Common myeloid progenitor, CD34-positive (primary cell): Measurements from ENCODE around the gene GRIP2.

Source experiments
- CTCF ChIA-PET: fragments of 350-600 bp; sonication (Branson Sonifier 250); formaldehyde crosslinking; loops from one replicate; lab custom pipeline; 2021; ENCODE audit warnings: antibody characterized with exemption; lab: Charles Lee
- POLR2A ChIA-PET: fragments of 350-600 bp; sonication (Branson Sonifier 250); formaldehyde crosslinking; loops from one replicate; lab custom pipeline; 2021; ENCODE audit warnings: antibody characterized with exemption; lab: Charles Lee
- DNase-seq, 3 donors: peaks; one replicate each; pipeline versions ENCODE4 v3.0.0 to v3.0.0-alpha.2; 2013
- H3K27ac ChIP-seq, 2 experiments: 1 replicate in 1 of 2; 2 replicates in 1 of 2; pipeline ENCODE4 v1.7.0; 2013; ENCODE audit warnings: inconsistent platforms in 2 of 2, low read length in 2 of 2, mild to moderate bottlenecking in 2 of 2, low read depth in 1 of 2, moderate library complexity in 1 of 2; ENCODE audit not compliant: severe bottlenecking in 2 of 2, insufficient read depth in 1 of 2, poor library complexity in 1 of 2
- H3K27me3 ChIP-seq, 5 experiments: replicated peaks in 2 of 5; 1 replicate in 3 of 5; 2 replicates in 2 of 5; pipeline versions ENCODE4 v1.6.1 to v1.7.0; 2013; ENCODE audit warnings: low read length in 4 of 5, mild to moderate bottlenecking in 2 of 5, moderate library complexity in 2 of 5, inconsistent platforms in 1 of 5; ENCODE audit not compliant: insufficient read depth in 5 of 5, control insufficient read depth in 4 of 5
- H3K36me3 ChIP-seq, 4 experiments: 1 replicate in 2 of 4; 2 replicates in 2 of 4; pipeline versions ENCODE4 v1.6.1 to v1.7.0; 2013; ENCODE audit warnings: low read length in 3 of 4, control low read depth in 1 of 4, mild to moderate bottlenecking in 1 of 4; ENCODE audit not compliant: control insufficient read depth in 4 of 4, insufficient read depth in 4 of 4
- H3K4me1 ChIP-seq, 4 experiments: 1 replicate in 3 of 4; 2 replicates in 1 of 4; pipeline versions ENCODE4 v1.6.1 to v1.7.1; 2013; ENCODE audit warnings: low read length in 3 of 4, mild to moderate bottlenecking in 3 of 4, control low read depth in 1 of 4, inconsistent platforms in 1 of 4, moderate library complexity in 1 of 4; ENCODE audit not compliant: control insufficient read depth in 4 of 4, insufficient read depth in 4 of 4; ENCODE audit errors: control extremely low read depth in 1 of 4
- H3K4me3 ChIP-seq, 7 experiments: 1 replicate in 4 of 7; 2 replicates in 3 of 7; pipeline versions ENCODE4 v1.5.1 to v1.7.0; 2013; ENCODE audit warnings: mild to moderate bottlenecking in 7 of 7, low read length in 6 of 7, moderate library complexity in 6 of 7, inconsistent platforms in 2 of 7, low read depth in 2 of 7, control low read depth in 1 of 7; ENCODE audit not compliant: insufficient read depth in 4 of 7, control insufficient read depth in 1 of 7; ENCODE audit errors: extremely low read depth in 1 of 7
- H3K9me3 ChIP-seq, 5 experiments: 1 replicate in 4 of 5; 2 replicates in 1 of 5; pipeline versions ENCODE4 v1.6.1 to v1.7.1; 2013; ENCODE audit warnings: low read length in 4 of 5, mild to moderate bottlenecking in 2 of 5, inconsistent platforms in 1 of 5, low read depth in 1 of 5, moderate library complexity in 1 of 5; ENCODE audit not compliant: control insufficient read depth in 4 of 5, insufficient read depth in 2 of 5; ENCODE audit errors: control extremely low read depth in 1 of 5
- WGBS: methylation state at CpG from one replicate; pipeline ENCODE4 v1.1.5; 2013; ENCODE audit not compliant: insufficient coverage; 5-methylcytosine and 5-hydroxymethylcytosine counted together

Gene GRIP2

DNA sequence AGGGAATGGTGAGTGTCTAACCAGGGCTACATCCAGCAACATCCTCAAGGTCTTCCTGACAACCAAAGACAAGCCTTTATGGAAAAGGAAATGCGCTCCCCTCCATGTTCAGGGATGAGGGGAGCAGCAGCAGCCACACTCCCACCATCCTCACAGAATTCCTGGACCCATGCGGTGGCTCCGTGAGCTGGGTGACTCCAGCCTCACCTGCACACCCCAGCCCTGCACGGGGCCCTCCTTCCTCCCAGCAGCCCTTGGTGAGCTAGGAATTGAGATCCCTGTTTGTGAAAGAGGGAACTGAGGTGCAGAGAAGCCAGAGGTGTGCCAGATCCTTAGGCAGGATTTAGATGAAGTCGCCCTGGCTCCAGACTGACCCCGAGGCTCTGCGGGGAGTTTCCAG is 52.3 kb downstream of the GRIP2 start:
- Histone ChIP-seq H3K36me3 (peaks cover 12 to 65% (median 51%) of the 10 kb centered on the region in 4 experiments), H3K4me1 (no peaks in the 10 kb centered on the region), H3K27ac (no peak overlapping the region), H3K9me3 (no peaks in the 10 kb centered on the region), H3K27me3 (no peaks in the 10 kb centered on the region), H3K4me3 (no peak overlapping the region)
- 97% methylated on average over 6 of the region's 7 CpGs for WGBS
- POLR2A ChIA-PET: no interaction called here
- CTCF ChIA-PET: interaction anchor here (1.4 kb wide), 1 partner anchor 284 kb away, joined by 3 read pairs; no protein-coding TSS in a partner anchor
- no peak for DNase-seq

DNA sequence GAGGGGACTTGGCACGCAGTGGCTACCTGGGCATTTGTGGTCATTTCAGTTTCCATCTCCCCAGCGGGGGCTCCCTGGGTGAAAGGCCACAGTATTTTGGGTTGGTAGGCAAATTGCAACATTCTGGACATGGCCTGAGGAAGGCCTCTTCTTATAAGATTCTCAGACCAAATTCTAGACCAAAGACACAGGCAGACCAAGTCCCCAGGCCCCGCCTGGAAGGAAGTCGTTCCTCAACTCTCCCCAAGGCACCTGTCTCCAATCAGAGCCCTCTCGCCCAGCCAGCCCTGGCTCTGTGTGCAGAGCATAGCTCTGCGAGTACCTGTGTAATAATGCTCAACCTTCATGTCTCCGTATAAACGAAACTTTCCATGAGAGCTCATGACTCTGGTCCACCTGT is 53.1 kb downstream of the GRIP2 start:
- no peaks in the 10 kb centered on the region for H3K27me3 ChIP-seq
- no peaks in the 10 kb centered on the region for H3K9me3 ChIP-seq
- no peak for DNase-seq
- H3K4me3 ChIP-seq: no peak overlapping the region
- no peak overlapping the region for H3K27ac ChIP-seq
- CTCF ChIA-PET: interaction anchor here (1.4 kb wide), 1 partner anchor 283 kb away, joined by 3 read pairs; no protein-coding TSS in a partner anchor
- WGBS: 99% methylated on average over 6 of the region's 8 CpGs
- peaks cover 12 to 72% (median 57%) of the 10 kb centered on the region in 4 experiments for H3K36me3 ChIP-seq
- no peaks in the 10 kb centered on the region for H3K4me1 ChIP-seq
- POLR2A ChIA-PET: no interaction called here

DNA sequence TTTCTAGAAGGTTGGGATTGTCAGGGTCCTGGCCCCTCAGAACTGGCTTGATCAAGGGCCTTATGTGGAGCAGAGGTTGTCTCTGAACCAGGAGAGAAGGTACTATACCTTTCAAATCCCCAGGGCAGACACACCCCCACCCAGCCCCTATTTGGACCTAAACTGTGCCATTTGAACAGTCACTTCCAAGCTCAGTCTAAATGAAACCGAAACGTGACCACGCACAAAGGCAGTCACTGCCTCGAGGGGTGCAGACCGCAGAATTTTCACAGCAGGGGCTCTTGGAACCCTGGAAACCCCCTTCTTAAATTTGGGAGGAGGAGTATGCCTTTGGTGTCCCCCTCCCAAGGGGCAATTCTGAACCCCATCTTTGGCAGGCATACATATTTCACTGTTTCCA is 53.7 kb downstream of the GRIP2 start:
- Histone ChIP-seq H3K36me3 (peaks cover 12 to 78% (median 60%) of the 10 kb centered on the region in 4 experiments), H3K4me1 (no peaks in the 10 kb centered on the region), H3K4me3 (no peak overlapping the region), H3K27me3 (no peaks in the 10 kb centered on the region), H3K27ac (no peak overlapping the region), H3K9me3 (no peaks in the 10 kb centered on the region)
- DNase-seq: no peak
- ChIA-PET CTCF (no interaction called here), POLR2A (no interaction called here)
- WGBS: 100% methylated on average over 1 of the region's 5 CpGs

DNA sequence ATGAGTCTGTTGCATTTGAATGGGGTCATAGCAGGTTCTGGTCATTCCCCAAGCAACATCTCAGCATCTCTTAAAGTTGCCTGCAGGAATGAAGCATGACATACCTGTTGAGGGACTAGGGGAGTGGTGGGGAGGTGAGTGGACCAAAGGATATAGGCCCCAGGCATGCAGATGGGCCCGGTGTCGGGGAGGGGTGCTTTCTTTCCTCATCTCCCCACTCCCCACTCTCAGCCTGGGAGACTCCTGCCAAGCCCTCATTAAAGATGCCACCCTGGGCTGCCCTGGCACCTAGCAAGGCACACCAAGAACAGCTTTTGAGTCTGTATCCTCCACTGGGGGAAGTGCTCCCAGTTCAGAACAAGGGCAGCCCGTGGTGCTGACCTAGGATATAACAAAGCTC is 54.2 kb downstream of the GRIP2 start:
- H3K4me1 ChIP-seq: no peaks in the 10 kb centered on the region
- H3K27me3 ChIP-seq: no peaks in the 10 kb centered on the region
- no peak for DNase-seq
- no peak overlapping the region for H3K4me3 ChIP-seq
- WGBS: 100% methylated on average over 2 of the region's 3 CpGs
- H3K27ac ChIP-seq: no peak overlapping the region
- CTCF ChIA-PET: no interaction called here
- no peaks in the 10 kb centered on the region for H3K9me3 ChIP-seq
- POLR2A ChIA-PET: no interaction called here
- H3K36me3 ChIP-seq: peaks cover 12 to 82% (median 62%) of the 10 kb centered on the region in 4 experiments

DNA sequence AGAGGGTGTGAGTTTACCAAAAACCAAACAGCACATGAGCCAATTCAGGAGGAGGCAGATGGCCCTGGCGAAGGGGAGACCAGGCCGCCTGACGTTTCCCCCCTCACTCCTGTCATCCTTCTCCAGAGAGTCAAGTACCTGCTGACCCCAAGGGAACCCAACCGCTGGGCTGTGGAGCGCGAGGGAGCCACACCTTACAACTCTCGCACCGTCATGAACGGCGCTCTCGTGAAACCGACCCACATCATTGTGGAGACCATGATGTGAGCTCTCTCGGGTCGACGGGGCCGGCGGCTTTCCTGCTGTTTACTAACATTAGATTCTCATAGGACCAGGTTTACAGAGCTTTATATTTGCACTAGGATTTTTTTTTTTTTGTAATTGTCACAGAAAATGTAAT is 55.4 kb downstream of the GRIP2 start:
- CTCF ChIA-PET: interaction anchor here (1.0 to 2.0 kb wide), 3 partner anchors 9 to 28 kb away, joined by 3 to 8 read pairs (median 3); no protein-coding TSS in a partner anchor
- H3K27ac ChIP-seq: no peak overlapping the region
- POLR2A ChIA-PET: no interaction called here
- no peak overlapping the region for H3K4me3 ChIP-seq
- no peaks in the 10 kb centered on the region for H3K9me3 ChIP-seq
- 94% methylated on average over 11 of the region's 17 CpGs for WGBS
- peaks cover 16 to 93% (median 70%) of the 10 kb centered on the region in 4 experiments for H3K36me3 ChIP-seq
- no peaks in the 10 kb centered on the region for H3K27me3 ChIP-seq
- H3K4me1 ChIP-seq: no peaks in the 10 kb centered on the region
- DNase-seq: no peak

DNA sequence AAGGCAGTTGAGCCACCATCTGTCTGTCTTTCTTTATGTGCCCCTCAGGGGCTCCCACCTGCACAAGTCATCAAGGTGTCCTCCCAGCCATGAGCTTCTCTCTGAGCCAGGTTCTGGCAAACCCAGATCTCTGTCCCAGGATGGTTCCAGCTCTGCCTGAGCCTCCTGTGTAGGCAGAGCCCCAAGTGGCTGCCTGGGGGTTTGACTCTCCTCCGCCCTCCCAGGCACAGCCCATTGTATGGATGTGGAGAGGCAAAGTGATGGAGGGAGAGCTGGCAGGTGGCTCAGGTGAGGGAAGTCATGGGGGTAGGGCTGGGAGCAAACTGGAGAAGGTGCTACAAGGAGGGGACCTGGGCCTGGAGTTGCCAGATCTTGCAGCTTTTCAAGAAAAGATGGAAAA is 56.9 kb downstream of the GRIP2 start:
- Histone ChIP-seq H3K36me3 (peaks cover 23 to 97% (median 77%) of the 10 kb centered on the region in 4 experiments), H3K4me1 (no peaks in the 10 kb centered on the region), H3K4me3 (no peak overlapping the region), H3K27me3 (no peaks in the 10 kb centered on the region), H3K9me3 (no peaks in the 10 kb centered on the region), H3K27ac (no peak overlapping the region)
- POLR2A ChIA-PET: no interaction called here
- CTCF ChIA-PET: interaction anchor here (1.0 to 1.6 kb wide), 3 partner anchors 16 to 83 kb away, joined by 3 to 9 read pairs (median 4); no protein-coding TSS in a partner anchor
- no peak for DNase-seq
- 100% methylated on average over 1 of the region's 1 CpG for WGBS

DNA sequence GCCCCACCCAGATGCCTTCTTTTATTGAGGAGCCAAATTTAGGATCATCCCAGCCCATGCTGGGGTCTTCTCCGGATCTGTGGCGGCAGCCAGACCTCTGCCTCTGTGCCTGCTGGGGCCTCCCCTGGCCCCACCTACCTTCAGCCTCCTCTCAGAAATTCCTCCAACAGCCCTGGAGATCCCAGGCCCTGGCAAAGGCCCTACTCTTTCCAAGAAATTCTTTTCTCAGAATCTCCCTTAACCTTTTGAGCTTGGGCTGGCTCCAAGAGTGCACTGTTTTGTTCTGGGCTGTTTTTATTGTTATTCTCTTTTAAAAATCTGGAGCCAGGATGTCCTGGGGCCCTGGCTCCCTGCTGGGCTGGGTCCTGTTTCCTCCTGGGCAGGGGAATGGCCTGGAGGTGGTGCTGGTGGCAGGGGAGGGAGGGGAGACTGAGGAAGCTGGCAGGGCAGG is 57.8 kb downstream of the GRIP2 start:
- H3K9me3 ChIP-seq: no peaks in the 10 kb centered on the region
- H3K27ac ChIP-seq: no peak overlapping the region
- CTCF ChIA-PET: interaction anchor here (1.0 kb wide), 1 partner anchor 15 kb away, joined by 3 read pairs; no protein-coding TSS in a partner anchor
- DNase-seq: no peak
- no peaks in the 10 kb centered on the region for H3K27me3 ChIP-seq
- WGBS: 94% methylated on average over 2 of the region's 2 CpGs
- H3K36me3 ChIP-seq: peaks cover 26 to 97% (median 75%) of the 10 kb centered on the region in 4 experiments
- H3K4me3 ChIP-seq: no peak overlapping the region
- POLR2A ChIA-PET: no interaction called here
- H3K4me1 ChIP-seq: no peaks in the 10 kb centered on the region
